ENCODE measurements around the gene FCER1A. TPM values are rescaled to one million over a fixed set of nuclear protein-coding genes. Genes with fewer than 3 reads are reported as not detected.

FCER1A gene
- total RNA-seq, 1 experiment from 2014 or later = not detected

GRCh38 chr1:159274631-159275030 lies 27.5 kb upstream of the FCER1A start:
- no peak overlapping the region for H3K9ac ChIP-seq (ENCODE audit: extremely low read depth, insufficient read length, low read length)
- no peak overlapping the region for H3K23ac ChIP-seq (ENCODE audit: insufficient read length, low read depth, low read length)
- H3K4me1 ChIP-seq (ENCODE audit: insufficient read depth, low read length) = no peaks in the 10 kb centered on the region
- no peak overlapping the region for H2BK15ac ChIP-seq (ENCODE audit: low read depth, low read length)
- WGBS (ENCODE audit: extremely low coverage, insufficient read length, low lambda C conversion rate) = no CpG with 5 or more reads among the region's 2 CpGs
- no peak overlapping the region for H3K14ac ChIP-seq (ENCODE audit: insufficient read depth, low read length)
- no peak for DNase-seq
- H4K8ac ChIP-seq (replicated peaks; ENCODE audit: insufficient read length, low read depth, low read length) = no peak overlapping the region
- H3K9me3 Mint-ChIP-seq = peaks cover 0 to 4% of the 10 kb centered on the region in 2 experiments; a peak in 2 of 5 replicates
- H2AK5ac ChIP-seq (ENCODE audit: insufficient read length, low read length) = no peak overlapping the region
- H3K18ac ChIP-seq (ENCODE audit: insufficient read length, low read depth, low read length) = no peak overlapping the region
- H3K4me3 Mint-ChIP-seq = no peak overlapping the region
- TF ChIP-seq, protein P1, sequence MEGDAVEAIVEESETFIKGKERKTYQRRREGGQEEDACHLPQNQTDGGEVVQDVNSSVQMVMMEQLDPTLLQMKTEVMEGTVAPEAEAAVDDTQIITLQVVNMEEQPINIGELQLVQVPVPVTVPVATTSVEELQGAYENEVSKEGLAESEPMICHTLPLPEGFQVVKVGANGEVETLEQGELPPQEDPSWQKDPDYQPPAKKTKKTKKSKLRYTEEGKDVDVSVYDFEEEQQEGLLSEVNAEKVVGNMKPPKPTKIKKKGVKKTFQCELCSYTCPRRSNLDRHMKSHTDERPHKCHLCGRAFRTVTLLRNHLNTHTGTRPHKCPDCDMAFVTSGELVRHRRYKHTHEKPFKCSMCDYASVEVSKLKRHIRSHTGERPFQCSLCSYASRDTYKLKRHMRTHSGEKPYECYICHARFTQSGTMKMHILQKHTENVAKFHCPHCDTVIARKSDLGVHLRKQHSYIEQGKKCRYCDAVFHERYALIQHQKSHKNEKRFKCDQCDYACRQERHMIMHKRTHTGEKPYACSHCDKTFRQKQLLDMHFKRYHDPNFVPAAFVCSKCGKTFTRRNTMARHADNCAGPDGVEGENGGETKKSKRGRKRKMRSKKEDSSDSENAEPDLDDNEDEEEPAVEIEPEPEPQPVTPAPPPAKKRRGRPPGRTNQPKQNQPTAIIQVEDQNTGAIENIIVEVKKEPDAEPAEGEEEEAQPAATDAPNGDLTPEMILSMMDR (conservative IDR thresholded peaks at IDR 0.05) = no peak
- peaks cover 4% of the 10 kb centered on the region for H3K27me3 Mint-ChIP-seq (ENCODE audit: low read depth)
- H3K27ac ChIP-seq (ENCODE audit: insufficient read length, low read depth, low read length) = no peak overlapping the region
- H3K79me2 ChIP-seq (ENCODE audit: insufficient read depth, low read length) = no peaks in the 10 kb centered on the region
- no peak overlapping the region for H3K4ac ChIP-seq (ENCODE audit: low read depth, low read length)
- no peak overlapping the region for H2AFZ ChIP-seq (ENCODE audit: low read length)
- H3K9me3 ChIP-seq (ENCODE audit: control insufficient read depth, low read depth, low read length) = no peaks in the 10 kb centered on the region
- no peaks in the 10 kb centered on the region for H3K79me1 ChIP-seq (ENCODE audit: insufficient read depth, low read depth, low read length, poor library complexity, severe bottlenecking)
- H3K27me3 ChIP-seq (ENCODE audit: insufficient read depth, low read length) = no peaks in the 10 kb centered on the region
- H4K5ac ChIP-seq (ENCODE audit: insufficient read length, low read depth, low read length) = no peak overlapping the region
- H3K27ac Mint-ChIP-seq = no peak overlapping the region
- H3K4me2 ChIP-seq (ENCODE audit: insufficient read depth, insufficient read length, low read length) = no peak overlapping the region
- H3K4me1 Mint-ChIP-seq = no peaks in the 10 kb centered on the region
- no peak overlapping the region for H4K91ac ChIP-seq (ENCODE audit: insufficient read length, low read depth, low read length)
- H2BK20ac ChIP-seq (ENCODE audit: low read depth, low read length, poor library complexity, severe bottlenecking) = no peak overlapping the region
- H3T11ph ChIP-seq (ENCODE audit: low read length) = no peak overlapping the region
- H3K36me3 Mint-ChIP-seq (ENCODE audit: insufficient read depth in 1 of 3, low read depth in 3 of 3) = peaks cover 0 to 3% (median 0%) of the 10 kb centered on the region in 3 experiments; a peak in 1 of 7 replicates
- no peaks in the 10 kb centered on the region for H3K23me2 ChIP-seq (ENCODE audit: insufficient read length, low read depth, low read length, poor library complexity, severe bottlenecking)
- H2BK120ac ChIP-seq (ENCODE audit: low read depth, low read length, poor library complexity, severe bottlenecking) = no peak overlapping the region
- no peak overlapping the region for H3K56ac ChIP-seq (ENCODE audit: insufficient read length, low read depth, low read length)
- H2BK12ac ChIP-seq (ENCODE audit: insufficient read length, low read depth, low read length) = no peak overlapping the region
- no peaks in the 10 kb centered on the region for H4K20me1 ChIP-seq (ENCODE audit: control insufficient read depth, insufficient read depth, insufficient read length)
- H2BK5ac ChIP-seq (ENCODE audit: insufficient read length, low read length) = no peak overlapping the region

Data from H9 (cell line).